HL-60 (cell line): ENCODE measurements around the gene FRAS1.

Experiments used
- DNase-seq, 2 experiments: peaks; one replicate each; pipeline ENCODE4 v3.0.0-alpha.2; 2010 to 2020; ENCODE audit warnings: low read depth in 1 of 2, low spot score in 1 of 2
- H3K27ac ChIP-seq: fragments of 250-450 bp; sonication (Bioruptor Pico); replicated peaks from 2 replicates; pipeline ENCODE4 v1.5.1; 2020; ENCODE audit warnings: mild to moderate bottlenecking, moderate library complexity
- H3K27me3 ChIP-seq: fragments of 250-450 bp; sonication (Bioruptor Pico); 2 replicates; pipeline ENCODE4 v1.5.1; 2021; ENCODE audit warnings: mild to moderate bottlenecking, moderate library complexity; ENCODE audit not compliant: insufficient read depth, poor library complexity, severe bottlenecking
- H3K4me3 ChIP-seq: replicated peaks from 2 replicates; pipeline ENCODE4 v1.5.1; 2011; ENCODE audit warnings: mild to moderate bottlenecking, control low read depth, low read length; ENCODE audit not compliant: insufficient read depth
- GABPA ChIP-seq: IDR thresholded peaks from 2 replicates; pipeline ENCODE4 v1.6.1; 2012; ENCODE audit warnings: low read depth
- POLR2AphosphoS5 ChIP-seq: IDR thresholded peaks from 2 replicates; pipeline ENCODE4 v1.6.1; 2012; ENCODE audit warnings: low read depth
- SPI1 ChIP-seq: IDR thresholded peaks from 2 replicates; pipeline ENCODE4 v1.6.1; 2012; ENCODE audit warnings: low read depth, mild to moderate bottlenecking, borderline replicate concordance
- TF ChIP-seq, protein P1 (sequence below): IDR thresholded peaks from 2 replicates; pipeline ENCODE4 v1.6.1; 2012; ENCODE audit warnings: low read depth; ENCODE audit not compliant: insufficient replicate concordance
- TF ChIP-seq, protein P2 (sequence below): IDR thresholded peaks from one replicate; pipeline ENCODE4 v1.5.1; 2011; ENCODE audit warnings: low read length, control low read depth, inconsistent platforms; ENCODE audit not compliant: insufficient read depth

FRAS1 gene

GRCh38 chr4:78291277-78291676, 234.2 kb downstream of the FRAS1 start:
- H3K4me3 ChIP-seq = no peak overlapping the region

GRCh38 chr4:78292341-78292740, 235.2 kb downstream of the FRAS1 start:
- no peak for DNase-seq
- TF ChIP-seq POLR2AphosphoS5 = no peak
- TF ChIP-seq, protein P1, sequence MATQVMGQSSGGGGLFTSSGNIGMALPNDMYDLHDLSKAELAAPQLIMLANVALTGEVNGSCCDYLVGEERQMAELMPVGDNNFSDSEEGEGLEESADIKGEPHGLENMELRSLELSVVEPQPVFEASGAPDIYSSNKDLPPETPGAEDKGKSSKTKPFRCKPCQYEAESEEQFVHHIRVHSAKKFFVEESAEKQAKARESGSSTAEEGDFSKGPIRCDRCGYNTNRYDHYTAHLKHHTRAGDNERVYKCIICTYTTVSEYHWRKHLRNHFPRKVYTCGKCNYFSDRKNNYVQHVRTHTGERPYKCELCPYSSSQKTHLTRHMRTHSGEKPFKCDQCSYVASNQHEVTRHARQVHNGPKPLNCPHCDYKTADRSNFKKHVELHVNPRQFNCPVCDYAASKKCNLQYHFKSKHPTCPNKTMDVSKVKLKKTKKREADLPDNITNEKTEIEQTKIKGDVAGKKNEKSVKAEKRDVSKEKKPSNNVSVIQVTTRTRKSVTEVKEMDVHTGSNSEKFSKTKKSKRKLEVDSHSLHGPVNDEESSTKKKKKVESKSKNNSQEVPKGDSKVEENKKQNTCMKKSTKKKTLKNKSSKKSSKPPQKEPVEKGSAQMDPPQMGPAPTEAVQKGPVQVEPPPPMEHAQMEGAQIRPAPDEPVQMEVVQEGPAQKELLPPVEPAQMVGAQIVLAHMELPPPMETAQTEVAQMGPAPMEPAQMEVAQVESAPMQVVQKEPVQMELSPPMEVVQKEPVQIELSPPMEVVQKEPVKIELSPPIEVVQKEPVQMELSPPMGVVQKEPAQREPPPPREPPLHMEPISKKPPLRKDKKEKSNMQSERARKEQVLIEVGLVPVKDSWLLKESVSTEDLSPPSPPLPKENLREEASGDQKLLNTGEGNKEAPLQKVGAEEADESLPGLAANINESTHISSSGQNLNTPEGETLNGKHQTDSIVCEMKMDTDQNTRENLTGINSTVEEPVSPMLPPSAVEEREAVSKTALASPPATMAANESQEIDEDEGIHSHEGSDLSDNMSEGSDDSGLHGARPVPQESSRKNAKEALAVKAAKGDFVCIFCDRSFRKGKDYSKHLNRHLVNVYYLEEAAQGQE = no peak
- TF ChIP-seq GABPA = no peak
- H3K27ac ChIP-seq = no peak overlapping the region

More at GRCh38 chr4:78291277-78291676, 234.2 kb downstream of the FRAS1 start:
- TF ChIP-seq POLR2AphosphoS5 (no peak), GABPA (no peak), SPI1 (no peak)
- TF ChIP-seq, protein P2, sequence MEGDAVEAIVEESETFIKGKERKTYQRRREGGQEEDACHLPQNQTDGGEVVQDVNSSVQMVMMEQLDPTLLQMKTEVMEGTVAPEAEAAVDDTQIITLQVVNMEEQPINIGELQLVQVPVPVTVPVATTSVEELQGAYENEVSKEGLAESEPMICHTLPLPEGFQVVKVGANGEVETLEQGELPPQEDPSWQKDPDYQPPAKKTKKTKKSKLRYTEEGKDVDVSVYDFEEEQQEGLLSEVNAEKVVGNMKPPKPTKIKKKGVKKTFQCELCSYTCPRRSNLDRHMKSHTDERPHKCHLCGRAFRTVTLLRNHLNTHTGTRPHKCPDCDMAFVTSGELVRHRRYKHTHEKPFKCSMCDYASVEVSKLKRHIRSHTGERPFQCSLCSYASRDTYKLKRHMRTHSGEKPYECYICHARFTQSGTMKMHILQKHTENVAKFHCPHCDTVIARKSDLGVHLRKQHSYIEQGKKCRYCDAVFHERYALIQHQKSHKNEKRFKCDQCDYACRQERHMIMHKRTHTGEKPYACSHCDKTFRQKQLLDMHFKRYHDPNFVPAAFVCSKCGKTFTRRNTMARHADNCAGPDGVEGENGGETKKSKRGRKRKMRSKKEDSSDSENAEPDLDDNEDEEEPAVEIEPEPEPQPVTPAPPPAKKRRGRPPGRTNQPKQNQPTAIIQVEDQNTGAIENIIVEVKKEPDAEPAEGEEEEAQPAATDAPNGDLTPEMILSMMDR = no peak
- TF ChIP-seq, protein P1 = no peak
- DNase-seq = no peak
- Histone ChIP-seq H3K27ac (no peak overlapping the region), H3K27me3 (no peaks in the 10 kb centered on the region)

DNA sequence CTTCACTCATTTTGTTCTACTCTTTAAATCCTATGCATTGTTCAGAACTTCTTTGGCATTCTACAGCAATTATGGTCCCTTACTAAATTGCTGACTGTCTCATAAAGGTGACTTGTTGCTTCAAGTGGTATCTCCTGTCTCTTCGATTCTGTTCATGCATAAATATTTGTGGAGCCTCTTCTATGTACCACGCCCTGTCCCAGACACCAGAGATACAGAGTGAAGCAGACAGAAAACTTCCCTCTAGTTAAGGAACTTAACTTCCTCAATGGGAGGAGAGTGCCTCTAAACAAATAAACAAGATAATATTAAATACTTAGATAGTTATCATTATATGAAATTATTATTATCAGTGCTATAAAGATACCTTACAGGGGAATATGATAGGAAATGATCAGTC, 235.7 kb downstream of the FRAS1 start:
- no peak overlapping the region for H3K27ac ChIP-seq
- TF ChIP-seq, protein P2 = no peak
- TF ChIP-seq POLR2AphosphoS5 = no peak
- H3K27me3 ChIP-seq = no peaks in the 10 kb centered on the region
- DNase-seq = no peak
- H3K4me3 ChIP-seq = no peak overlapping the region

More at GRCh38 chr4:78292341-78292740, 235.2 kb downstream of the FRAS1 start:
- Histone ChIP-seq H3K4me3 (no peak overlapping the region), H3K27me3 (no peaks in the 10 kb centered on the region)

- H3K4me3 ChIP-seq = no peak overlapping the region
- TF ChIP-seq SPI1 (no peak), POLR2AphosphoS5 (no peak), GABPA (no peak)
- TF ChIP-seq, protein P1 = no peak
- TF ChIP-seq, protein P2 = no peak
- DNase-seq = no peak
- H3K27me3 ChIP-seq = no peaks in the 10 kb centered on the region
- no peak overlapping the region for H3K27ac ChIP-seq
These were observed 236.2 kb downstream of the FRAS1 start for GRCh38 chr4:78293348-78293747.
